GM18867 (cell line): Measurements from ENCODE around the gene PAQR6.

Experiments used
- ATAC-seq: cut with Tn5 transposase; IDR thresholded peaks from one replicate; pipeline ENCODE4 v1.9.1; 2021; ENCODE audit warnings: mild to moderate bottlenecking, moderate library complexity; ENCODE audit not compliant: unreplicated experiment

The PAQR6 gene, protein sequence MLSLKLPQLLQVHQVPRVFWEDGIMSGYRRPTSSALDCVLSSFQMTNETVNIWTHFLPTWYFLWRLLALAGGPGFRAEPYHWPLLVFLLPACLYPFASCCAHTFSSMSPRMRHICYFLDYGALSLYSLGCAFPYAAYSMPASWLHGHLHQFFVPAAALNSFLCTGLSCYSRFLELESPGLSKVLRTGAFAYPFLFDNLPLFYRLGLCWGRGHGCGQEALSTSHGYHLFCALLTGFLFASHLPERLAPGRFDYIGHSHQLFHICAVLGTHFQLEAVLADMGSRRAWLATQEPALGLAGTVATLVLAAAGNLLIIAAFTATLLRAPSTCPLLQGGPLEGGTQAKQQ

DNA sequence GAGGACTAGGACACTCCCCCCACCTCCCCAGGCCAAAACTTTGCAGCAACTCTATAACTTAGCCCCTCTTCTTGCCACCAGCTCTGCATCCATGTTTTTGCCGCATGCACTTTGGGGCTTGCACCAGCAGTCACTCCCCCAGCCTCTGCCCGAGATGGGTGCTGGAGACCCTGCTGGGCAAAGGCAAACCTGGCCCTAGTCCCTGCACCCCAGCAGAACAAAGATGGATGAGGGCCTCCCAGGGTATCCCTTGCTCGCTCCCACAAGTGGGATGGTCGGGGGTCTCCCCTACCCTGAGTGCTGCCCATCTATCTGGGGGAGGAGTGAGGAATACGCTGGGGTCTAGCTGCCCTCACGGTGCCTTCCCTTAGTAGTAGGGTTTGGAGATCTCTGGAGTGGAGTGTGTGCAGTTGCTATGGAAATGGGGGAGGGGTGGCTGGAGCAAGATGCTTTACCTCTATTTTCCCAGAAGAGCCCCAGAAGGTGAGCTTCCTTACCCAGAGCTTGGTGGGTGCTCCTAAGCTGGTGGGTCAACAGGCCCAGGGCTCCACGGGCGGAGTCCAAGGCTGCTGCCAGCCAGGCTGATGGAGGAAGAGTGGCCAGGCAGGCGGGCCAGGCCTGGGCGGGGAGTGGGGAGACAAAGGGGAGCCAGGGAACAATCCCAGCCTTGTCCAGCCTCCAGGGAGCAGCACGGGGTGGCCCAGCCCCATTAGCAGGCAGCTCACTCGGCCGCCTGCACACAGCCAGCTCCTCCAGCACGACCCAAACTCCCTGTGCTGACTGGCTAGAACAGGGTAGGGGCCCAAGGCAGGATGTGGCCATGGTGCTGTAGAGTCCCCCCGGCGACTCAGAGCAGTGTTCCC, at the start of gene PAQR6:
Gene PAQR6 (minus strand): TSS at position 597 of the 863 bp plus-strand sequence. CDS start 1,325 bp downstream, outside the sequence.
- ATAC-seq: no peak

DNA sequence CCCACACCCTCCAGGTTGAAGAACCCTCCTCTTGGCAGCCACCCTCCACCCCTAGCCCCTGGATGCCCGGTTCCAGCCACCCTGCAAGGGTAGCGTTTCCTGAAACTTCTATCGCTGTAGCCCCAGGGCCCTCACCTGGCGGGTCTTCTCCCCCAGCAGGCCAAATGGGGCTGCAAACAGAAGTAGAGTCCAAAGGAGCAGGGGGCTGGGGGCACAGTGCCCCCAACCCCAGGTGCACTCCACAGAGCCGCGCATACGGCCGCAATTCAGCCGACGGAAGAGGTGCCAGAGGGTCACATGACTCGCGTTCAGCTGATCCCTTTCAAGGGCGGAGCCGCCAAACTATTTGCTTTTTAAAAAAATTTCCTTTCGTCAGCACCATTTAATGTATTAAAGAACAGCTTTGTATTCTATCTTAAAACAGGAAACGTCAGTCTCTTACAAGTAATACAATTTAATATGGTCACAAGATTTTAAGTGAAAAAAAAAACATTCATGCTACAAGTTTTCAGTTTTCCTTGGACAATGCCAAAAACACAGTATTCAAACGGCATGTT, 47.6 kb upstream of the PAQR6 start, which contains the start of gene GLMP:
Gene GLMP (minus strand): TSS at position 289 of the 557 bp plus-strand sequence. CDS start 34 bp downstream, at position 255.
- peak; percentile 52 for ATAC-seq

DNA sequence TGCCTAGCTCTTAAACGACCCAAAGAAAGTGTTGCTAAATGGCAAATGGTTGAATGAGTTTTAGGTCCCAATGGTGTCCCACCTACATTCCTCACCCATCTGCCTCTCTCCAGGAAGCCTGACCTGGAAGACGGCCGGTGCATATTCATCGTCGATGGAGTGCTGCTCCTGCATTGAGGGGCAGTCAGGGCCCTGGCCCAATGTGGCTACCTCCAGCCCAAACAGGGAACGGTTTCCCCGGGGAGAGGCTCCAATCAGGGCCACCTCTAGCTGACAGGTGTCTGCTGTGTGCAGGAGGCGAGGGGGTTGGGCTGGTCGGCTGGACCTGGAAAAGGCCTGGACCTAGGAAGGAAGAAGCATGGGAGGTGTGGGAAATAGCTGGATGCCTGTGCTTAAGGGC, 46.0 kb upstream of the PAQR6 start:
- no peak for ATAC-seq

DNA sequence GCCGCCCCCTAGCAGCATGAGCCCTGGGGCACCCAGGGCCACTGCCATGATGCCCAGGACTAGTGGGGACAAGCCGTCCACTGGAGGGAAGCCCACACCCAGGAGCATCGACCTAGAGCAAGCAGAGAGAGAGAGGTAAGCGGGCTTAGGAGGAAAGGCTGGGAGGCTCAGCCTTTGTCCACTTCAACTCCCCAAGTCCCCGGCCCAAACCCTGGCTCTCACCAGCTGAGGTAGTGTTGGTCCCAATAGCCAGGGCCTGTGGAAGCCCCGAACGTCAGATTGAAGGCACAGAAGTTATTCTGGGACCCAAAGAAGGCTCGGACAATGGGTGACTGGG, 45.2 kb upstream of the PAQR6 start:
- no peak for ATAC-seq

GRCh38 chr1:156291226-156292061, 43.6 kb upstream of the PAQR6 start:
- no peak for ATAC-seq

DNA sequence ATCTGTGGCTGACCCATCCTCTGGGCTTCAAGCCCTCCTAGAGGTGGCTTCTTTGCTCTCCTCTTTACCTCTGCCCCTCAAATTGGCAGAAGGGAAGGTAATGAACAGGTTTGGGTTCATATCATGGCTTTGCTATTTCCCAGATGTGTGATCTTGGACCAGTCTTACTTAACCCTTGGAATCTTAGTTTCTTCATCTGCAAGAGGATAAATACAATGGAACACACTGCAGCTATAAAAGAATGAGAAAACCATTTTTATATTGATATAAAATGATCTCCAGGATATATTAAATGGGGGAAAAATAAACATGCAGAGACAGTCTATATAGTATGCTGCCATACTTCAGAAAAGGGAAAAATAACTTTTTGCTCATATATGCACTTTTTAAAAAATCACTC, 42.0 kb upstream of the PAQR6 start:
- ATAC-seq: no peak

GRCh38 chr1:156286061-156286460, 38.2 kb upstream of the PAQR6 start:
- ATAC-seq: no peak

GRCh38 chr1:156285437-156285836, 37.6 kb upstream of the PAQR6 start:
- no peak for ATAC-seq

GRCh38 chr1:156284757-156285156, 36.9 kb upstream of the PAQR6 start:
- no peak for ATAC-seq

- no peak for ATAC-seq
Observed at GRCh38 chr1:156284112-156284511, 36.3 kb upstream of the PAQR6 start, which contains the start of gene TMEM79. TSS of gene TMEM79 (plus strand) at chr1:156284325. CDS start at chr1:156285227, 902 bp downstream.

DNA sequence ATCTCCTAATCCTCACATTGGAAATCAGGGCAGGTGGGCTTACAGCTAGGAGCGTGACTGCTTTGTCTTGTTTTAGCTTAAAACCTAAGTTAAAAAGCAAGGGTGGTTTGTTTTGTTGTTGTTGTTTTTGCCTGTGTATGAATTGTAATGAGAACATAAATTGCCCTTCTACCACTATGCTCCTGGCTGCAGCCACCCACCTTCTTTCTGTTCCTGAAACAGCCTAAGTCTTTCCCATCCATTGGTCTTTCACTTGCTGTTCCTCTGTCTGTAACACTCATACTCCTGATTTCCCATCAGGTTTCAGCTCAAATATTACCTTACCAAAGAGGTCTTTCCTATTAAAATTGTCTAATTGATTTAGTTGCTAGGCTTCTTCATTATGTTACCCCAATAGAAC, 35.7 kb upstream of the PAQR6 start:
- ATAC-seq: no peak

GRCh38 chr1:156282479-156283222, 34.8 kb upstream of the PAQR6 start, which contains the start of gene SMG5:
TSS of gene SMG5 (minus strand) at chr1:156282825. CDS start at chr1:156282680, 145 bp downstream.
- peak; percentile 81 for ATAC-seq

- ATAC-seq: no peak
Observed at GRCh38 chr1:156281693-156282478, 34.0 kb upstream of the PAQR6 start.

- peak; percentile 34 for ATAC-seq
Observed at GRCh38 chr1:156281281-156281680, 33.4 kb upstream of the PAQR6 start.

DNA sequence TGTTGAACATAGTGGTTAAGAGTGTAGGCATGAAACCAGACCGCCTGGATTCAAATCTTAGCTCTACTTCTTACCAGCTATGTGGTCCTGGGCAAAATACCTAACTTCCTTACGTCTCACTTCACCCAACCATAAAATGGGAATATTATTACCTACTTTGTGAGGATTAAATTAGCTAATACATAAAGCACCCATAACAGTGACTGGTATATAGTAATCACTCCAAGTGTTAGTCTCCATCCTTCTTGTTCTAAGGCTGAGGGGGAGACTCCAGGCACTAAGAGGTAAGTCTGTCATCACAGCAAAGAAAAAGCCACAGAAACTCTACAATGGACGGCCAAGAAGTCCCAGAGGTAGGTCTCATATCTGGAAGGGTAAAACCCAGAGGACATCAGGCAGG, 32.0 kb upstream of the PAQR6 start:
- no peak for ATAC-seq

GRCh38 chr1:156276966-156277381, 29.1 kb upstream of the PAQR6 start:
- ATAC-seq: no peak

GRCh38 chr1:156276532-156276931, 28.7 kb upstream of the PAQR6 start:
- ATAC-seq: no peak

DNA sequence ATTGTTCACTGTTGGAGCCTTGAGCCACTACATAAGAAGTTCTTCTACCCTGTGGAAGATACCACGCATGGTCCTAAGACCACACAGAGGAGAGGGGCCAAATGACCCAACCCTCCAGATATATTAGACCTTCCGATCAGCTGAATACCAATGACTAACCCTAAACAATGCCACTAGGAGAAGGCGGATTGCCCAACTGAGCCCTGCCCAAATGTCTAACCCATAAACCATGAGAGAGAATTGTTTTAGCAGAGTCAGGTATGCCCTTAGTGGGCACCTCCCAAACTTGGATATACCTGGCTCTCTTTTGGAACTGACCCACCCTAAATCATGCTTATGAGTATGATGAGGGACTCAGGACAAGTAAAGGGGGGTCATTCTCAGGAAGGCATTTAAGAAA, 22.5 kb upstream of the PAQR6 start:
- no peak for ATAC-seq

DNA sequence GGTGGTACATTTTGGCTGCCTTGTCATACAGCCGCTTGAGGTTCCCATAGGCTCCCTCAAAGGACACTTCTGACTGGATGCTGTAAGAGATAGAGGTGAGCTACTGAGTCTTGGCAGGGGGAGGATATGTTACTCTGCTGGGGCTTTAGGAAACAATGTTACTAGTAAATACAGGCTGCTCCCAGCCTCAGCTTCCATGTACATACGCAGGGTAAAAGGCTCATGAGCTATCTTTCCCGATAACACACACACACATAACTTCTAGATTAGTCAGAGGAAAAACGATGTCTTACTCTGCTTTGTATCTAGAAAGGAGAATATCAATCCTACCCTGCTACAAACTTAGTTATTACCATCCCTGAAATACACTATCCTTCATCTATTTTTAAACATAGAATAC, 20.5 kb upstream of the PAQR6 start:
- ATAC-seq: no peak
